ENCODE results near the gene DNAL4.

The DNAL4 gene, protein sequence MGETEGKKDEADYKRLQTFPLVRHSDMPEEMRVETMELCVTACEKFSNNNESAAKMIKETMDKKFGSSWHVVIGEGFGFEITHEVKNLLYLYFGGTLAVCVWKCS

DNA sequence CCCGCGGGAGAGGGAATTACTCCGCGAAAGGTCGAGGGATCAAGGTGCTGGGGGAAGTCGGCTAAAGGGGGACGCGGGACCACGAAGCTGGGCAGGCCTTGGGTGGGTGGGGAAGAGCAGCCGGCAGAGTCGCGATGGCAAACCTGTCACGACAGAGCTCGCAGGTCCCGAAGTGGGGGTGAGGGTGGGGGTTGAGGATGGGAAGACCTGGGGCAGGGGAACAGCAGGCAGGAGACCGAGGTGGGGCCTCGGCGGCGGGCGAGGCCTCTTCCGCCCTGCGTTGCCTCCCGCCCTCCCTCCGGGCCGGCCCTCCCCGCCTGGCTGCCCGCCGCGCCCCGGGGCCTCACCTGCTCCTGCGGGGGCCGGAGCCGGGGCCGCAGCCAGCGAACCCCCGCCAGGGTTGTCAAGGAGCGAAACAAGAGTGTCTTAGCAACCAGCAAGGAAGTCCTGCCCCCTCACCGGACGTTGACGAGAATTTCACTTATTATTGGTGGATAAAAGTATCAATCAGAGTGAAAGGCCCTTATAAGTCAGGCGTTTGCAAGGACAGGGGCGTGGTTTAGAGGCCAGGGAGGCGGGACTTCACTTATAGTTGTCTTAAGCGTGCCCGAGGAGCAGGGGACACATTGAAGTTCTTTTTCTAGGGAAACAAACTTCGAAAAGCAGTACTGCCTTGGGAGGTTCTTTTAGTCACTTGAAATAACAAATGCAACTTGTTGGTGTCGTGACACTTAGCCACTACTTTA, at the start of gene DNAL4:
Gene DNAL4, minus strand, starts transcription at position 423 of the 746 bp plus-strand sequence. CDS start 11,412 bp downstream, outside the sequence.
- DNase-seq = peak; percentile 90 to 92

DNA sequence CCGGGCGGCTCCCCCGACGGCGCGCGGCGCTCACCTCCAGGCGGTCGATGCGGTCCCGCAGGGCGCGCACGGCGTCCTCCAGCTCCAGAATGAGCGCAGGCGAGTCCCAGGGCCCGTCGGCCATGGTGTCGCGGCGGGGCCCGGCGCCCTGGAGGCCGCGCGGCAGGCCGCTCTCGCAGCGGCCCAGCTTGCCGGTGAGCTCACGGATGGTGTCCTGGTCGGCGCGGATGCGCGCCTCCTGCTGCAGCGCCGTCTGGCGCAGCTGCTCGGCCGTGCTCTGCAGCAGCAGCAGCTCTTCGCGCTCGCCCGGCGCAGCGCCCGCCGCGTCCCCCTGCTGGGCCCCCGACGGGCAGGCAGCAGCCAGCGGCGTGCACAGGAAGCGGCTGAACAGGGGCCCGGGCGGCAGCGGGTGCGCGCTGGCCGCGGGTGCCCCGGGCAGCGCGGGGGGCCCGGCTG, 49.3 kb upstream of the DNAL4 start:
- DNase-seq = peak; percentile 25 to 40

DNA sequence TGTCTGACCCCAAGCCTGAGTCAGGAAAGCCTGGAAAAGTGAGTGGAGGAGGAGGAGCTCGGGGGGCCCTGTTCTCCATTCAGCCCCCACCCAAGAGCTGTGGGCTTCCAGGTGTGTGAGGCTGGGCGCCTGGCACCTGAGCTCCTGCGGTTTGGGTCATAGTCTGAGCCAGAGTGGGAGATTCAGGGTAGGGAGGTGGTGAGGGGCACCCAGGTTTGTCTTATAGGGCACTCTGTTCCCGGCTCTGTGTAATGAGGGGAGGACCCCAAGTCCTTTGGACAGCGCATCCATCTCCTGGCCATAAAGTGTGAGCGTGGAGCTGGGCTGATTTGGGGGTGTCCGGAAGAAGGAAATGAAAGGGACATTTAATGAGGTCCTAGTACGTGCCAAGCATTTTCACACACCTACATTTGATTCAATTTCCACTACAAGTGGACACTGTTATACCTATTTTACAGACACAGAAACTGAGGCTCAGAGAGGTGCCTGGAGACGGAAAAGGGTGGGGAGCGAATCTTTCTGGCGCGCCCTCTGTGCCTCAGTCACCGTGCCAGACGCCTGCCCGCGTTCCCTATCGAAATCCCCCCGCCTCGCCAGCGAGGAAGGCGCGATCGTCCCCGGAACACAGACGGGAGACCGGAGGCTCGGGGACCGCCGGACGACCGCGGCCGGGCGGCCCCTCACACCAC, 48.7 kb upstream of the DNAL4 start:
- DNase-seq = no peak

DNA sequence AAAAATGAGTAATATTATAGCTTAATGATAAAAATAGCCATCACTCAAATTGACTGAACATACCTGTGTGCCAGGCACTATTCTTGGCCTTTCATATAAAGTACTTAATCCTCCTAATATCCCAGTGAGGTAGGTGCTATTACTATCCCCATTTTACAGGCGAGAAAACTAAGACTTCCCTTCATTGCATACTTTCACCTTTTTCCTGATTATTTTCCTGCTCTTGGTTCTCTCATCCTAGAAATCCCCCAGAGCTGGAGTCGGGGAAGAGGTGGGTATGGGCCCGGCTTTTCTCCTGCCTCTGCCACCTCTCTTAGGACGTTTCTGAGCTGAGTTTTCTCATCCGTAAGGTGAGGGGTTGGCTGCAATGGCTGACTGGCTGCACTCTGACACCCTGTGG, 47.7 kb upstream of the DNAL4 start:
- DNase-seq = no peak

DNA sequence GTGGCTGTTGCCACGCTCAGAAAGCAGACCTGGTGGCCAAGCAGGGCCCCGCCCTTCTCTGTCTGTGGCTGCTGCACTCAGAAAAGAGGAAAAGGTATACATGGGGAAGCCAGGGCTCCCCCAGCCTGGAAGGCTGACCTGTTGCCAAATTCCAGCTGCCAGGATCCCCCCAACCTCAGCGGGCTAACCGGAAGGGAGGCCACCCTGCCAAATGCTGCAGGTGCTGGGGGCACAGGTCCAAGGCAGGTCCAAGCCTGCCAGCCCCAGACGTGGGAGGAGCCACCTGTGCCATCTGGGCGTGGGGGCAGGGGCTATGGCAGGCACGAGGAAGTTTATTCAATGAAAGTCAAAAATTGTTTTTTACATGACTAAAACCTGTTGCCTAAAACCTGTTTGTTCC, 47.3 kb upstream of the DNAL4 start:
- DNase-seq = no peak

DNA sequence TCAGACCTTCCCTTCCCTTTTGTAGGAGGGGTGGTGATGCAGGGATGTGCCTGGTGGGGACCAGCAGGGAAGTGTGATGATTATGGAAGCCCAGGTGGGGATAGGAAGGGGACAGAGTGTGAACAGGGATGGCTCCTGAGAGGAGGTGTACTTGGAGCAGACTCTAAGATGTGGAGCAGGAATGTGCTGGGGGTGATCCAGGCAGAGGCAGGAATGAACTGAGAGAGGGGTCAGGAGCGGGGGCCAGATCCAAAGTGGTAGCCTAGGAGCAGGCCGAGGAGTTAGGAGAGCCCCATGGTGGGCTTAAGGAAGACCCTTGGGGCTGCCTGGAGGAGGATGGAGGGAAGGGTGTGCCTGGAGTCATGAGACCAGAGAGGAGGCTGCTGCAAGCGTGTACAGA, 46.2 kb upstream of the DNAL4 start:
- DNase-seq = no peak

DNA sequence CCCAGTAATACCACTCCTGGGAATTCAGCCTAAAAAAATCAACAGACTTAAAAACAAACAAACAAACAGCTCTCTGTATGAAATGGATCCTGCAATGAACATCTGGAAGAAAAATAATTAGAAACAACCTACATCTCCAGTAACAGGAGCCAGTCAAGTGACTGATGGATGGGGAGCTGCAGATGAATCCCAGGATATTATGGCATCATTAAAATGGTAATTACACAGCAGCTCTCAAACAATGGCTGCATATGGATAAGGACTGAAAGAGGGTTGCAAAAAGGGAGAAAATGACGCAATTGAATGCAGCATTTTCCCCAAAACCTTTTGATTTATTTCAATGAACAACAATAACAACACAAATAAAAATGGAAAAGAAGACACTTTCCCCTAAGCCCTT, 45.7 kb upstream of the DNAL4 start:
- no peak for DNase-seq

DNA sequence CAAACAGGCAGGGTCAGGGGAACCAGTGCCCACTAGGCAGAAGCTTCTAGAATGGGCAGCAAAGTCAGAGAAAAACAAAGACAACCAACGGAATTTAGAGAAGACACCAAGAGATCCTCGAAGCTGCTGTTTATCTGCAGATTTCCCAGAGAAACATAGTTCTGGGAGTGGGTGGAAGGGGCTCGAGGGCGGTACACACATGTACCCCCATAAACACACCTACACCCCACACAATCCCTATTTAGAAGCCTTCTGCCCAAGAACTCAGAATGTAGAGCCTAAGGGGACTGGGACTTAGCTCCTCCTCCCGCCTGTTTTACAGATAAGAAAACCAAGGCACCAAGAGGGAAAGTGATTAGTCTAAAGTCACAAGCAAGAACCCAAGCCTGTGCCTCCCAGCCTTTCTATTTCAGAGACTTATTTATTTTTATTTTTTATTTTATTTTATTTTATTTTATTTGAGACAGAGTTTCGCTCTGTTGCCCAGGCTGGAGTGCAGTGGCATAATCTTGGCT, 43.5 kb upstream of the DNAL4 start:
- DNase-seq = no peak

DNA sequence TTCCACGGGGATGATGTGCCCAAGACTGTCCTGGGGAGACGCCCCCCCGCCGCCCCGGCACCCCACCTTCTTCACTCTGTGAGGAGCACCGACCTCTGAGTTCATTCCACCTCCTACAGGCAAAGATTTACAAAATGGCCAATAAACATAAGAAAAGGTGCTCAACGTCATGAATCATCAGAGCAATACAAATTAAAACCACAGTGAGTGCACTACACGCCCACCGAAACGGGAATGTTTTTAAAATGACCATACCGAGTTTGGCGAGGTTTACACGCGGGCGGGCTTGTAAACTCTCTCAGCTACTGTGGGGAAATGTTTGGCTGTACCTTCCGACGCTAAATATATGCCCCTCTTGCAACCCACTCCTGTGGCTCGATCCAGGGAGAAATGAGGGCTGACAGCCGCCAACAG, 42.0 kb upstream of the DNAL4 start:
- no peak for DNase-seq

DNA sequence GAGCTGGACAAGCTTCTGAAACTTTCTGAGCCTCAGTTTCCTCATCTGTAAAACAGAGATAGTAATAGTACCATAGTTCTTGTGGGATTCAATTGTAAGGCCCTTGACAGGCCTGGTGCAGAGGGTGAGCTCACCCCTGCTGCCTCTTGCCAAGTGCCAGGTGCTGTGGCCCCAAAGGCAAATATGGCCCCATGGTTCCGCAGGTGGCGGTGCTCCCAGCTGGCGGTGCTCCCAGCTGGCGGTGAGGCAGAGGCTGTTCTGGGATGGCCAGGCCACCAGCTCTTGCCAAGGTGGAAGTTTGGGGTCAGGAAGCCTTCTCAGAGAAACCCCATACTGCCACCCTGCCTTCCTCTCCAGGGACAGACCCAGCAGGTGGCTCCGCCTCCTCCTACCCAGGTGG, 41.0 kb upstream of the DNAL4 start:
- DNase-seq = no peak

DNA sequence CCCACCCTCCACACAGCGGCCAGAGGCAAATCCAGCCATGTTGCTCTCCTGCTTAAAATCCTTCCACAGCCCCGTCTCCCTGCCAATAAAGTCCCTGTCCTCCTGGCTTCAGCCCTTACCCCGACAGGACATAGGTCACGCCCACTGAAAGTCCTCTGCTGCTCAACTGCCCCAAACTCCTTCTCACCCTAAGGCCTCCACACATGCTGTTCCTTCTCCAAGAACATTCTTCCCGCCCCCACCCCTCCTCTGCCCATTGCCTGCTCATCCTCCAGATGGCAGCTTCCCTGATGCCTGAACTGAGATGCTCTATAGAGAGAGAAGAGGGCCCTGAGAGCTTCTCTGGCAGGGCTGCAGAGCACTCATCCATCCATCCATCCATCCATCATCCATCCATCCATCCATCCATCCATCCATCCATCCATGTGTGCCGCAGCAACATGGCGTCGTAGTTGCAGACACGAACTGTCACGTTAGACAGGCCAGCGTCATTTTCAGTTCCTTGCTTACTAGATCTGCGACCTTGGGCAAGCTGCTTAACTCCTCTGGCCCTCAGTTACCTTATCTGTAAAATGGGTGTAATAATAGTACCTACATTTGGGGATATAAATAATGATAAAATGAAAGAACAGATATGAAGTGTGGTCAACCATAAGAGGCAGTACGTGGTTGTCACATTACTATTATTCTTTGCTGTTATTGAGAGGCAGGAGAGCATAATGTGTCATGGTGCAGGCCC, 40.4 kb upstream of the DNAL4 start:
- DNase-seq = no peak

DNA sequence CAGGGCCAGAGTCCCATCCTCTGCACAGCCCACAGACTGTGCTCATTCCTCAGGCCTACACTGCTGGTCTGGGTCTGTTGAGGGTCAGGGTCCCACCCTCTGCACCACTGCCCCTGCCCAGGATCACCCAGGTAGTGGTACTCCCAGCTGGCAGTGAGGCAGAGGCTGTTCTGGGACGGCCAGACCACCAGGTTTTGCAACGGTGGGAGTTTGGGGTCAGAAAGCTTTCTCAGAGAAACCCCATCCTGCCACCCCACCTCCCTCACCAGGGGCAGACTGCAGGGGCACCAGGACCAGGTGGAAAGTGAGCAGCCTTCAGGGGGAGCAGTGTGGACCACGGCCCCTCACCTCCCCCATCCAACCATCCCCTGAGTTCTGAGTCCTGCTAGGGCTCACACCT, 39.1 kb upstream of the DNAL4 start:
- DNase-seq = no peak

DNA sequence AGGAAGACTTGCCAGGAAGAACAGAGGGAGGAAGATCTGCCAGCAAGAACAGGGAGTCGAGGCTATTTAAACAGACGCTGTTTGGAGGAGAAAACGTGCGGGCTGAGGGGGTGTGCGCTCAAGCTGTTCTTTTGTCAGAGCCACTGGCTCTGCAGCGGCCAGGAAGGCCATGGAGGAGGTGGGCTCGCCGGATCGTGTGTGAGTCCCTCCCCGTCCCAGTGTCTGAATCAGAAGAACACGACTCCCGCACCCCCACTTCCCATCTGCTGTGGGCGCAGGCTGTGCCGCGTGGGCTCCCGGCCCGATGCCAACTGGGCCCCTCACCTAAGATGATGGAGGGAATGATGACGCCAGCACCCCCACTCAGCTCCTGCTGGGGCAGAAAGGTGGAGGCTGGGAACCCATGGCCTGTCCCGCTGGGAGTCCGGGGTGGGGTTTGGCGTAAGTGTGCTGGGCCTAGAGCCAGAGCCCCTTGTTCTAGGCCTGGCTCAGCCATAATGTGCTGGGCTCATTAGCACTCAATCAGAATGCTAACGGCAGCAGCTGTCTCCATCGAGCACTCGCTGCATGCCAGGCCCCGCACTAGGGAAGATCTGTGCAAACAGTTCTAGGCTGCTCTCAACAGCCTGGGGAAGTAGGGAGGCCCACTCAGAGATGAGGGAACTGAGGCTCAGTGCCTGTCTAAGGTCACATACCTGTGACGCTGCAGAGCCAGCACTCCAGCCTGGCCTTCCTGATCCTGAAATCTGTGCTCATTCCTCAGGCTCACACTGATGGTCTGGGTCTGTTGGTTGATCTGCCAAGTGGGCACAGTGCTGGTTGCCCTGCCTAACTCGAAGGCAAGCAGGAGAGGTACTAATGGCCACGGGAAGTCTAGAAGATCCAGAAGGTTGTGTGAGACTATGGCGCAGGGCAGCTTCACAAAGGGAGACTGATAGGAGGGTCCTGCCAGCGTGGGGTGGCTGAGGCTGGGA, 38.3 kb upstream of the DNAL4 start:
- no peak for DNase-seq

DNA sequence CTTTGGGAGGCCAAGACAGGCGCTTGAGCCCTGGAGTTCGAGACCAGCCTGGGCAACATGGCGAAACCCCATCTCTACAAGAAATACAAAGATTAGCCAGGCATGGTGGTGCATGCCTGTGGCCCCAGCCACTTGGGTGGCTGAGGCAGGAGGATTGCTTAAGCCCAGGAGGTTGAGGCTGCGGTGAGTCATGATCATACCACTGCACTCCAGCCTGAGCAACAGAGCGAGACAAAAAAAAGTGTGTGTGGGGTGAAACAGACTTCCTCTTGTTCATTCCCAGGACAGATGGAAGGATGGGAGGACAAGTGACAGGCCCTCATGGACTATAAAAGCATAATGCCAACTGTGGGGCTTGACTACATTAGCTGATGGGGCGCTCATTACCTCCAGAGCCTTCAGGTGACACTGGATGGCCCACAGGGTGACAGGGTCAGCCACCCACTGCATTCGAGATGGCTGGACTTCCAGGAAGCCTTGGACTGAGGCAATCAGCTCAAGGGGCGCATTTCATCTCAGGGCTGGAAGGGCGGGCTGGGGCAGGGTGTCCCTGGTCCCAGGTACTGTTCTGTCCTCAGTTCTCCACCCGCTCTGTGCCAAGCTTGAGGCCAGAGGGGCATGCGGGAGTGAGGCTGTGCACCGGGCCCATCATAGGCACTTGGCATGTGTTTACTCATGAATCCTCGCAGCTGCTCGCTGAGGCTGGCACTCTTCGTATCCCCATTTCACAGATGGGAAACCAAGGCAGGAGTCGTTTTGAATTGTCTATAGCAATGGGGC, 37.4 kb upstream of the DNAL4 start:
- DNase-seq = no peak

DNA sequence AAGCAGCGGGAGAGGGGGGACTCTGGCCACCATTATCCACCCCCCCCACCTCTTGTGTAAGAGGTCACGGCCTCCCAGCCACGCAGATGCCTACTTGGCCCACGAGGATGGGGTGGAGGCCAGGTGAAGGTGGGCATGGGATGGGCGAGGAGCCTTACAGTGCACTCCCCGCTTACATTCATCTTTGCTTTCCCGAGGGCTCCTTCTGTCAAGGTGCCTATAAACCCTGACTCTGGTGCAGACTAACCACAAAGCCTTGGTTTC, 36.8 kb upstream of the DNAL4 start:
- DNase-seq = no peak

DNA sequence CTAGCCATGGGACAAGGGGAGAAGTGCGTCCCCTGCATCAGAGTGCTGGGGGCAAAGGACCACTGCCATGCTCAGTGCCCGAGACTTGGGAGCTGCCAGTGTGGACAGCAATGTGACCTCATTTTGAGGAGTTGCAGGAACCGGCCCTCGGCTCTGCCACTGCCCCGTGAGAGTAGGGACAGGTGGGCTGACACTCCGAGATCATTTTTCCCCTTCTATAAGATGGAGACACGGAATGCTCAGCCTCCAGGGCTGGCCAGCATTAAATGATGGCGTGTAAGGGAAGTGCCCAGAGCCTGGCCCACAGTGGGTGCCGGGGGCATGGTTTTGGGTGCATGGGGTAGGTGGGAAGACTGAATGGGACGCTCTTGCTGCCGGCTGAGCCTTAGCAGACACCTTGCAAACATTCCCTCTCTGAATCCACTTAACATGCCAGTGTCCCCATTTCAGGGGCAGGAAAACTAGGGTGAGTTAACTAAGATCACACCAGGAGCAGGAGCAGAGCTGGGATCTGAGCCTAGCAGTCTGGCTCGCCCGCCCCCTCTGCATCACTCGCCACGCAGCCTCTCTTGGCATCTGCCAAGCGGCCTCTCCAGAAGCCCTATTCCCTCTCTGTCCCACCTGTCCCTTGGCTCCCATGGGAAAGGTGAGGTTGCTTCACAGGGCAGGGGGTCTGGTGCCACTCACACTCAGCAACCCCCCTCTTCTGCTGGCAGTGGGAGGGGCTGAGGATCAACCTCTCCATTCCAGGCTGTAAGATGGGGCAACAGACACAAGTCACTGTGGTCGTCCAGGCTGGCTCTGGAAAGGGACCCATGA, 36.3 kb upstream of the DNAL4 start:
- DNase-seq = no peak

DNA sequence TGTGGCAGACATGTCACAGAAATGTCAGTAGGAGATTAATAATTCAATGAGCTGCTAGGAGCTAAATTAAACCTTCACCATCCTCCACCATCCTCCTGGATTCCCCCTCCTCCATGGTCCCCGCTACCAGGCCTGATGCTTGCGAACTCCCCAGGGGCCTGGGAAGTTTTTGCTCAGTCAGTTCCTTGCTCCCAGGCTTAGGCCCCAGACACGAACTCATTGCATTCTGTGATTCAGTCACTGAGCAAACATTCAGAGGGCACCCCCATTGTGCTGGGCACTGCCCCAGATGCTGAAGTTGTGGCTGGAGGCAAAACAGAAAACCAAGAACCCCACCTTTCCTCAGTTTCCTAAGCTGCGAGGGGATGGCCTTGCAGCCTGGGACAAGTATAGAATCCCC, 35.5 kb upstream of the DNAL4 start:
- no peak for DNase-seq

DNA sequence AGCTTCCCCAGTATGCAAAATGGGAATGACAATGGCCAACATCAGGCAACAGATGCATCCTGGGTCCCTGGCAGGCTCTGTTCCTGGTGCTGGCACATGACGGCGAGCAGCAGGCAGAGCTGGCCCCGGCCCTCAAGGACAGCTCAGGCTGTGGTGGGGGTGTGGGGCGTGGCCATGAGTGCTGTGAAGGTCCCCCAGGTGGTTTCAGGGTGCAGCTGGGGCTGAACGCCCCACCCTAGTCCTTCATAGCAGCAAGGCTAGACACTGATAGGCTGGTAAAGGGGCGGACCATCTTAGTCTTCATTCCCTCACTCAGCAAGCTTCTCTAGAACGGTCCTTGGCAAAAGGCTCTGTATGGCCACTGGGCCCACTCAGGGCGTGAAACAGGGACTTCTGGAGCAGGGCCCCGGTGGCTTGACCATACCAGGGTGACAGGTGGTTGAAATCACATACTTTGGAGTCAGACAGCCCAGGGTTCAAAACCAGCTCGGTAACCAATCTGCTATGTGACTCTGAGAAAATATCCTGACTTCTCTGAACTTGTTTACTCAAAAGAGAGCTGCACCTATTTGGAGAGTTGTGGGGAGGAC, 34.8 kb upstream of the DNAL4 start:
- no peak for DNase-seq

DNA sequence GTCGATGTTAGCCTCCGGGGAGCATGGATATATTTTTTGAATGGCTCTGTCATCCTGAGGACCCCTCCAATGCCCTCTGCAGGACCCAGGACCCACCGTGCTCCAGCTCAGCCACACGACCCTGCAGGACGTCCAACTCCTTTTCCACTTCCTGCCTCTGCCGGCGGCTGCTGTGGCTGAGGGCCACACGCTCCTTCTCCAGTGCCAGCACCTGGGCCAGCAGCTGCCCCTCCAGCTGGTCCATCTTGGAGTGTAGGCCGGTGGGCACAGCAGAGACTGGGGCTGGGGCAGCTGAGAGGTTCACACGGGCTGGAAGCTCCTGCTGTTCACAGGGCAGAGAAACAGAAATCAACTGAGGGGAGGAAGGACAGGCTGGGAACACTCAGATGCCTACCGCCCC, 34.2 kb upstream of the DNAL4 start:
- no peak for DNase-seq

DNA sequence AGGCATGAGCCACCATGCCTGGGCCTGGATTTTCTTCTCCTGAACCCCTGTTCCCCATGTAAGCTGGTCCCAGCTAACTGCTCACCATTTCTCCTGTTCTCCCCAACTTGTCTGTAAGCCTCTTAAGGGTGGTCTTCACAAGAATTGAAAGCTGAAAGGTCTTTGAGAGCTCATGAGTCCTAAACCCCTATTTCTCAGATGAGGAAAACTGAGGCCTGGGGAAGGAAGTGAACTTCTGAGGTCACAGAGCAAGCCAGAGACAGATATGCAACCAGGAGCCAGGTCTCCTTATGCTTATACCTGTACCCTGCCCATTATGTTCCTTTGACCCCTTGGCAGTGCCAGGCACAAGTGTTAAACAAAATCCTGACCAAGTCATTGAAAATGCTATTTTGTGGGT, 33.6 kb upstream of the DNAL4 start:
- DNase-seq = no peak

Data from activated CD4-positive, alpha-beta T cell treated with anti-CD3 and anti-CD28 coated beads for 4 hours (primary cell).